Type B pancreatic cell (in vitro differentiated cells): ENCODE measurements around the gene TMC5. TPM values are rescaled to one million over a fixed set of nuclear protein-coding genes. Genes with fewer than 3 reads are reported as not detected.
"Not testable (repeated sequence)": the region's sequence is repeated elsewhere in the genome, so short reads cannot be mapped to it uniquely, and the experiment has no call there.

Experiments used
- DNase-seq: peaks from one replicate; pipeline ENCODE4 v3.0.0; 2021; ENCODE audit warnings: mixed read lengths; ENCODE audit not compliant: unreplicated experiment; ENCODE audit errors: extremely low spot score
- H3K27ac Mint-ChIP-seq: 2 replicates; pipeline ENCODE4 v1.8.0; 2021; ENCODE audit warnings: mild to moderate bottlenecking, mixed read lengths
- H3K27me3 Mint-ChIP-seq: 2 replicates; pipeline ENCODE4 v1.8.0; 2021; ENCODE audit warnings: mixed read lengths
- H3K36me3 Mint-ChIP-seq: 2 replicates; pipeline ENCODE4 v1.8.0; 2021; ENCODE audit warnings: mixed read lengths
- H3K4me1 Mint-ChIP-seq: one replicate; pipeline ENCODE4 v1.8.0; 2021; ENCODE audit warnings: mixed read lengths; ENCODE audit not compliant: unreplicated experiment
- H3K4me3 Mint-ChIP-seq: 2 replicates; pipeline ENCODE4 v1.8.0; 2021; ENCODE audit warnings: mild to moderate bottlenecking, mixed read lengths
- H3K9me3 Mint-ChIP-seq: 2 replicates; pipeline ENCODE4 v1.8.0; 2021; ENCODE audit warnings: mixed read lengths
- CTCF ChIP-seq: fragments of 200-600 bp; sonication (generic); conservative IDR thresholded peaks from 2 replicates; pipeline ENCODE4 v1.5.0; 2021; ENCODE audit warnings: antibody characterized with exemption, mild to moderate bottlenecking
- total RNA-seq: library from RNA; stranded (reverse); gene quantifications from 2 replicates; pipeline ENCODE4 v1.2.1, GENCODE V29; 2021; ENCODE audit warnings: low replicate concordance

The TMC5 gene
- total RNA-seq, 1 donor from 2014 or later: 9.1 TPM

- Mint-ChIP-seq H3K4me3 (no peak overlapping the region), H3K4me1 (peaks cover 6% of the 10 kb centered on the region), H3K27ac (no peak overlapping the region), H3K27me3 (peaks cover 4% of the 10 kb centered on the region), H3K9me3 (no peaks in the 10 kb centered on the region), H3K36me3 (no peaks in the 10 kb centered on the region)
- TF ChIP-seq CTCF: no peak
- DNase-seq: no peak
Measured at GRCh38 chr16:19386525-19386924, 31.2 kb upstream of the TMC5 start.

GRCh38 chr16:19389246-19389645 is 28.4 kb upstream of the TMC5 start:
- Mint-ChIP-seq H3K36me3 (no peaks in the 10 kb centered on the region), H3K4me3 (no peak overlapping the region), H3K27me3 (no peaks in the 10 kb centered on the region), H3K4me1 (peaks cover 14% of the 10 kb centered on the region), H3K27ac (peak overlapping the region; percentile 36), H3K9me3 (no peaks in the 10 kb centered on the region)
- DNase-seq: no peak
- TF ChIP-seq CTCF: peak; percentile 71

- not testable (repeated sequence) for H3K9me3 Mint-ChIP-seq, H3K27ac Mint-ChIP-seq, H3K4me3 Mint-ChIP-seq, H3K36me3 Mint-ChIP-seq, DNase-seq, H3K27me3 Mint-ChIP-seq
- peaks cover 28% of the 10 kb centered on the region for H3K4me1 Mint-ChIP-seq
Measured at GRCh38 chr16:19391185-19391776, 26.4 kb upstream of the TMC5 start.

- Mint-ChIP-seq H3K27me3 (no peaks in the 10 kb centered on the region), H3K36me3 (no peaks in the 10 kb centered on the region), H3K9me3 (no peaks in the 10 kb centered on the region), H3K4me1 (peaks cover 35% of the 10 kb centered on the region), H3K4me3 (peak overlapping the region; percentile 79), H3K27ac (peak overlapping the region; percentile 97)
- TF ChIP-seq CTCF: no peak
- no peak for DNase-seq
Measured at GRCh38 chr16:19392352-19392751, 25.3 kb upstream of the TMC5 start.

- H3K4me3 Mint-ChIP-seq: peak overlapping the region; percentile 79
- no peaks in the 10 kb centered on the region for H3K36me3 Mint-ChIP-seq
- H3K9me3 Mint-ChIP-seq: no peaks in the 10 kb centered on the region
- no peak for DNase-seq
- TF ChIP-seq CTCF: no peak
- no peaks in the 10 kb centered on the region for H3K27me3 Mint-ChIP-seq
- H3K27ac Mint-ChIP-seq: peak overlapping the region; percentile 97
- peaks cover 35% of the 10 kb centered on the region for H3K4me1 Mint-ChIP-seq
Measured at GRCh38 chr16:19393226-19394111, 24.2 kb upstream of the TMC5 start.

- not testable (repeated sequence) for H3K27me3 Mint-ChIP-seq, H3K9me3 Mint-ChIP-seq, DNase-seq, H3K36me3 Mint-ChIP-seq
- Mint-ChIP-seq H3K4me1 (peaks cover 29% of the 10 kb centered on the region), H3K4me3 (peak overlapping the region; percentile 72), H3K27ac (peak overlapping the region; percentile 97)
Measured at GRCh38 chr16:19395646-19396267, 21.9 kb upstream of the TMC5 start.
